Measurements from ENCODE around the gene SIPA1. TPM values are rescaled to one million over a fixed set of nuclear protein-coding genes. Genes with fewer than 3 reads are reported as not detected.

Gene SIPA1
- total and polyA plus RNA-seq, 9 of the 15 experiments (the other 6 are each of a cell fraction or from before 2014, with no cell fraction given): 0.25 to 85.8 (median 16.8) TPM

GRCh38 chr11:65662799-65663638 lies 25.1 kb downstream of the SIPA1 start, which contains the start of gene RELA (continued):
- TF ChIP-seq MYC (IDR thresholded peaks at IDR 0.05; ENCODE audit: low read depth, low read length): peak; percentile 77; the same call in 1 of the 2 replicates
- peak; percentile 71; the same call in 1 of the 2 replicates for TF ChIP-seq MYC (CRISPR knock-in tag; IDR thresholded peaks at IDR 0.05; ENCODE audit: borderline replicate concordance, low read depth)
- TF ChIP-seq ZNF224 (CRISPR knock-in tag; IDR thresholded peaks at IDR 0.05): no peak
- TF ChIP-seq TEAD1 (CRISPR knock-in tag; IDR thresholded peaks at IDR 0.05): no peak; a peak in 1 of 4 replicates
- TF ChIP-seq SNRNP70 (optimal IDR thresholded peaks at IDR 0.05; ENCODE audit: low read depth, low read length): no peak
- peak; percentile 71 for TF ChIP-seq GABPB1 (CRISPR knock-in tag; IDR thresholded peaks at IDR 0.05)
- no peak for TF ChIP-seq SMAD3 (CRISPR knock-in tag; conservative IDR thresholded peaks at IDR 0.05)
- TF ChIP-seq ESRRB (CRISPR knock-in tag; IDR thresholded peaks at IDR 0.05; ENCODE audit: borderline replicate concordance): no peak
- TF ChIP-seq NFYB (IDR thresholded peaks at IDR 0.05; ENCODE audit: extremely low read depth, insufficient read length): no peak
- TF ChIP-seq MECOM (CRISPR knock-in tag; IDR thresholded peaks at IDR 0.05): no peak
- no peak for TF ChIP-seq KLF16 (IDR thresholded peaks at IDR 0.05)
- no peak for TF ChIP-seq MLX (CRISPR knock-in tag; conservative IDR thresholded peaks at IDR 0.05)
- TF ChIP-seq BRF1 (IDR thresholded peaks at IDR 0.05; ENCODE audit: borderline replicate concordance, extremely low read depth, insufficient read length): no peak
- no peak for TF ChIP-seq ZNF583 (CRISPR knock-in tag; IDR thresholded peaks at IDR 0.05)
- no peak for TF ChIP-seq POLR2AphosphoS2 (IDR thresholded peaks at IDR 0.05; ENCODE audit: low read length)
- TF ChIP-seq CTBP1 (IDR thresholded peaks at IDR 0.05; ENCODE audit: borderline replicate concordance): peak; percentile 67; the same call in 1 of the 2 replicates
- TF ChIP-seq NKRF (IDR thresholded peaks at IDR 0.05; ENCODE audit: borderline replicate concordance): peak; percentile 68; the same call in 1 of the 2 replicates
- TF ChIP-seq SRF (CRISPR knock-in tag; IDR thresholded peaks at IDR 0.05): 0 out of 4 replicates have a peak, but pooled peaks of 1 of the 2 experiments have one; percentile 40
- TF ChIP-seq ZNF232 (CRISPR knock-in tag; IDR thresholded peaks at IDR 0.05): no peak
- TF ChIP-seq LCOR (CRISPR knock-in tag; IDR thresholded peaks at IDR 0.05): peak; percentile 67; the same call in 1 of the 2 replicates
- peak in 1 of 2 experiments; percentile 22; a peak in 1 of 4 replicates for TF ChIP-seq TBL1XR1 (IDR thresholded peaks at IDR 0.05; ENCODE audit: low read length in 2 of 2)
- TF ChIP-seq ZNF263 (CRISPR knock-in tag; IDR thresholded peaks at IDR 0.05; ENCODE audit: borderline replicate concordance): peak; percentile 5; the same call in 1 of the 2 replicates
- no peak for TF ChIP-seq RAD51 (IDR thresholded peaks at IDR 0.05; ENCODE audit: borderline replicate concordance, low read depth)
- peak; percentile 16; the same call in 1 of the 2 replicates for TF ChIP-seq MBD2 (IDR thresholded peaks at IDR 0.05; ENCODE audit: borderline replicate concordance, low read depth)
- 0 out of 2 replicates have a peak, but pooled peaks have one; percentile 55 for TF ChIP-seq TAF7 (tag; IDR thresholded peaks at IDR 0.05)
